Measurements from ENCODE around the gene TBC1D12.

TBC1D12 gene

DNA sequence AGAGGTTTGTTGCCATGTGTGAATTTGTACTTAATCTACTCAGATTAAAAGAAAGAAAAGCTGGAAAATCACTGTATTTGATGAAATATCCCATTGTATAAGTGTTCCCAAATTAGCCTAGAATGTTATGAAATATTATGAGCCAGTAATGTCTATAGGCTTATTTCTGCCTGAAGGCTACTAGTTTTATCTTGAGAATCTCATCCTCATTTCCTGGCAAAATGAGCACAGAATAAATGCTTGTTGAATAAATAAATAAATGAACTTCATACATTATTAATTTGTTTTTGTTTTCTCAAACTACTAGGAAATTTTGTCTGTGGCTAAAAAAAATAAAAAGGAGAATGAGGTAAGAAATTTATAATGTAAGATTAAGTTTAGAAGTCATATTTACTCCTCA is 168.7 kb downstream of the TBC1D12 start:
- DNase-seq (ENCODE audit: low read depth) = no peak
- TF ChIP-seq, protein P1, sequence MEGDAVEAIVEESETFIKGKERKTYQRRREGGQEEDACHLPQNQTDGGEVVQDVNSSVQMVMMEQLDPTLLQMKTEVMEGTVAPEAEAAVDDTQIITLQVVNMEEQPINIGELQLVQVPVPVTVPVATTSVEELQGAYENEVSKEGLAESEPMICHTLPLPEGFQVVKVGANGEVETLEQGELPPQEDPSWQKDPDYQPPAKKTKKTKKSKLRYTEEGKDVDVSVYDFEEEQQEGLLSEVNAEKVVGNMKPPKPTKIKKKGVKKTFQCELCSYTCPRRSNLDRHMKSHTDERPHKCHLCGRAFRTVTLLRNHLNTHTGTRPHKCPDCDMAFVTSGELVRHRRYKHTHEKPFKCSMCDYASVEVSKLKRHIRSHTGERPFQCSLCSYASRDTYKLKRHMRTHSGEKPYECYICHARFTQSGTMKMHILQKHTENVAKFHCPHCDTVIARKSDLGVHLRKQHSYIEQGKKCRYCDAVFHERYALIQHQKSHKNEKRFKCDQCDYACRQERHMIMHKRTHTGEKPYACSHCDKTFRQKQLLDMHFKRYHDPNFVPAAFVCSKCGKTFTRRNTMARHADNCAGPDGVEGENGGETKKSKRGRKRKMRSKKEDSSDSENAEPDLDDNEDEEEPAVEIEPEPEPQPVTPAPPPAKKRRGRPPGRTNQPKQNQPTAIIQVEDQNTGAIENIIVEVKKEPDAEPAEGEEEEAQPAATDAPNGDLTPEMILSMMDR (IDR thresholded peaks at IDR 0.05; ENCODE audit: insufficient read depth, low read depth, low read length, missing control alignments) = no peak
- H3K4me3 ChIP-seq (ENCODE audit: low read length) = no peak overlapping the region

DNA sequence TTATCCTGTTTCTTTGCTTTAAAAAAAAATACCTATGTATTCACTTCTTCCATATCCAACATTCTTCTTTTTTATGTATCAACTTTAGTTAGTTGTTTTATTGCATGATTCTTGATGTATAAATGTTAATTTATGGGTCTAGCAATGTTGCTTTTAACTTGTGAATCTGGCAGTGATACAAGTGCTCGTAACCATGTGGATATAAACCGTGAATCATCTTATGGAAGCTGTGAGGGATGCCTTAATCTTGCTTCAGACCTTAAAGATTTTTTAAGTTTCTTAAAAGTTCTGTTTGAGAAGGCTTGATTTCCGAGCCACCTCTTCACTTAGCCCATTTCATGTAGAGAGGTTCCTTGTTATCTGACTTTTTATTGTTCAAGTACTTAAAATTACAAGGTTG is 169.2 kb downstream of the TBC1D12 start:
- peak; percentile 5 for DNase-seq (ENCODE audit: low read depth)
- no peak overlapping the region for H3K4me3 ChIP-seq (ENCODE audit: low read length)
- TF ChIP-seq, protein P1 (IDR thresholded peaks at IDR 0.05; ENCODE audit: insufficient read depth, low read depth, low read length, missing control alignments) = no peak

DNA sequence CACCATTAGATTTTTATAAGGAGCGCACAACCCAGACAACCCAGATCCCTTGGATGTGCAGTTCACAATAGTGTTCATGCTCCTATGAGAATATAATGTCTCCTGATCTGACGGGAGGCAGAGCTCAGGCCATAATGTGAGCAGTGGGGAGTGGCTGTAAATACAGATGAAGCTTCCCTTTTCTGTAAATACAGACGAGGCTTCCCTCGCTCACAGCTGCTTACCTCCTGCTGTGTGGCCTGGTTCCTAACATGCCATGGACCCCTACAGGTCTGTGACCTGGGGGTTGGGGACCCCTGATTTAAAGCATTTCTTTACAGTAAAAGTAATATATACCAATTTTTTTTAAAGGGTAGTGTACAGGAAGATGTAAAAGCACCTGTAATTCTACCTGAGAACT is 176.4 kb downstream of the TBC1D12 start:
- H3K4me3 ChIP-seq (ENCODE audit: low read length) = no peak overlapping the region
- TF ChIP-seq, protein P1 (IDR thresholded peaks at IDR 0.05; ENCODE audit: insufficient read depth, low read depth, low read length, missing control alignments) = no peak
- no peak for DNase-seq (ENCODE audit: low read depth)

DNA sequence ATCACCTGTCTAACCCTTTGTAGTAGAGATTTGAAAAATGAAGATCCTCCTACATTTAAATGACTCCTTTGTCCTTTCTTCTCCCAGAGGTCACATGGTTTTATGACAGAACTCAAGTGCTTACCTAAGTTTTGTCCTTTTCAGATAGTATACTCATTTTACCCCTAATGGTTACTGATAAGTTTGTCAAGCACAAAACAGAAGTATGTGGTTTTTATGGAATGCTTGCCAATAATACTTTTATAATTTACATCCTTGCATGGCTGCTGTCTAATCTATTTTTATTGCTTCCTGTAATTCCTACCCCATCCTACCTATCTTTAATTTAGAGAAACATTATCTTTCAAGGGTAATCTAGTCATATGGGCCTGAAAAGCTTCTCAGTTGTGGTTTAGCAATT is 180.8 kb downstream of the TBC1D12 start:
- DNase-seq (ENCODE audit: low read depth) = no peak
- TF ChIP-seq, protein P1 (IDR thresholded peaks at IDR 0.05; ENCODE audit: insufficient read depth, low read depth, low read length, missing control alignments) = no peak
- no peak overlapping the region for H3K4me3 ChIP-seq (ENCODE audit: low read length)
